Measurements from ENCODE around the gene DNM1.

GRCh38 chr9:128249908-128250838, 47.0 kb downstream of the DNM1 start:
- TF ChIP-seq, protein P1, sequence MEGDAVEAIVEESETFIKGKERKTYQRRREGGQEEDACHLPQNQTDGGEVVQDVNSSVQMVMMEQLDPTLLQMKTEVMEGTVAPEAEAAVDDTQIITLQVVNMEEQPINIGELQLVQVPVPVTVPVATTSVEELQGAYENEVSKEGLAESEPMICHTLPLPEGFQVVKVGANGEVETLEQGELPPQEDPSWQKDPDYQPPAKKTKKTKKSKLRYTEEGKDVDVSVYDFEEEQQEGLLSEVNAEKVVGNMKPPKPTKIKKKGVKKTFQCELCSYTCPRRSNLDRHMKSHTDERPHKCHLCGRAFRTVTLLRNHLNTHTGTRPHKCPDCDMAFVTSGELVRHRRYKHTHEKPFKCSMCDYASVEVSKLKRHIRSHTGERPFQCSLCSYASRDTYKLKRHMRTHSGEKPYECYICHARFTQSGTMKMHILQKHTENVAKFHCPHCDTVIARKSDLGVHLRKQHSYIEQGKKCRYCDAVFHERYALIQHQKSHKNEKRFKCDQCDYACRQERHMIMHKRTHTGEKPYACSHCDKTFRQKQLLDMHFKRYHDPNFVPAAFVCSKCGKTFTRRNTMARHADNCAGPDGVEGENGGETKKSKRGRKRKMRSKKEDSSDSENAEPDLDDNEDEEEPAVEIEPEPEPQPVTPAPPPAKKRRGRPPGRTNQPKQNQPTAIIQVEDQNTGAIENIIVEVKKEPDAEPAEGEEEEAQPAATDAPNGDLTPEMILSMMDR (IDR thresholded peaks at IDR 0.05), result no peak
- no peak for TF ChIP-seq POLR2A (IDR thresholded peaks at IDR 0.05)

All from thyroid gland (tissue), 4 donors.